Globus pallidus (tissue), 1 donor: ENCODE measurements around the gene KLHL29.

Source experiments
- DNase-seq: peaks from one replicate; pipeline ENCODE4 v3.0.0-alpha.2; 2015; ENCODE audit warnings: low spot score

Gene KLHL29

DNA sequence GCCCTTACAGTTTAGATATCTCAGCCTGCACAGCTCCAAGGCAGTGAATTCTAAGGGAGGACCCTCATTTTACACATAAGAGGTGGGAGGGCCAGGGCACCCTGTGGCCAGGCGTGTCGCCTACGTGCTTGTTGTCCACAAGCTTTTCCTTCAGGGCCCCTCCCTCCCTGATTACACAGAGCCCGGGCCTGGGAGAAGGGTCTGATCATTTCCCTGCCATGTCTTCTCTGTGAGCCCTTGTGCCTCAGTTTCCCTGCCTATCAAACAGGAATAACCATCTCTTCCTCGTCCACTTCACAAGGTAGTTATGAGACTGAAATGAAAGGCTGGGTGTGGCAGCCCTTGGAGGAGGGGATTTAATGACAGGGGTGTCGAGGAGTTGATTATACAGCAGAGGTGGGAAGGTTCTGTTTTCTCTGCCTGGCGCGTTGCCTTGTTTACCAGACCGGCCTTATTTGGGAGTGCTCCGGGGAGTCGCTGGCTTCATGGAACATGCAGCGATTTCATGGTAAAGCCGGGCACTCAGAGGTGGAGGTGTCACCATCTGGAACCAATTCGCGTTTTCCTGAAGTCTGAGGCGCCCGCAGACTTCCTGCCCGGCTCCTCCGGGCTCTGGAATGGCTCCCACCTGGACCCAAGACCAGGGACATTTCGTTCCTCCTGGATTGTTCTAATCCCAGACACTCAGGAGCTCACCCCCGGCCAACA, 208.9 kb downstream of the KLHL29 start:
- DNase-seq: no peak

DNA sequence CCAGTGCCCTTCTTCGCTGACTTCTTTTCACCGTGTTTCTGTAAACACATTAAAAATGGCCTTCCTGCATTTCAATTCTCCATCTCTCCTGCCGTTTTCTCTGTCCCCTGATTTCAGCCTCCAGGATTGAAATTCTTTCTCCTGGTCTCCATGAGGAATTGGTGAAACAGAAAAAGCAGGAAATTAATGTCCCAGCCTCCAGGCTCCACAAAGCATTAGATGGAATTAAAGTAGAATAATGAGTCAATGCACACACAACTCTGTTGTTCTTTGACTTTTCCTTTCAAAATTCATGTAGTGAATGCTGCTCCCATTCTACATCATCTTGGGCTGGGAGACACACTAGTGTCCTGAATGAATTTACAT, 209.5 kb downstream of the KLHL29 start:
- no peak for DNase-seq

DNA sequence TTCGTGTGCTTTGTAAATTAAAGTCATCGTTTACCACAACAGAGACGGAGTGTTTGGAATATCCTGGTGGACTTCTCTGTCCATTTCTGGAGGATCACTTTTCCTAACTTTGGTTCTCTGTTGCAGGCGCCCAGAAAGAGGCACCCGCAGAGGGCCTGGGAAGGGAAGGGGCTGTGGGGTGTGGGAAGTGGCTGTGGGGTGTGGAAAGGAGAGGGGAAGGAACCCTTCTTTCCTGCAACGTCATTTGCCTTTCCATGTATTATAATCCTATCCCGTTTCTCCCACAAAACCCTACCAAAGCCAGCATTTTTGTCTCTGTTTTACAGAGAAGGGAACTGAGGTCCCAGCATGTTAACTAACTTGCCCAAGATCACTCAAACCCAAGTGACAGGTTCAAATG, 210.0 kb downstream of the KLHL29 start:
- no peak for DNase-seq

DNA sequence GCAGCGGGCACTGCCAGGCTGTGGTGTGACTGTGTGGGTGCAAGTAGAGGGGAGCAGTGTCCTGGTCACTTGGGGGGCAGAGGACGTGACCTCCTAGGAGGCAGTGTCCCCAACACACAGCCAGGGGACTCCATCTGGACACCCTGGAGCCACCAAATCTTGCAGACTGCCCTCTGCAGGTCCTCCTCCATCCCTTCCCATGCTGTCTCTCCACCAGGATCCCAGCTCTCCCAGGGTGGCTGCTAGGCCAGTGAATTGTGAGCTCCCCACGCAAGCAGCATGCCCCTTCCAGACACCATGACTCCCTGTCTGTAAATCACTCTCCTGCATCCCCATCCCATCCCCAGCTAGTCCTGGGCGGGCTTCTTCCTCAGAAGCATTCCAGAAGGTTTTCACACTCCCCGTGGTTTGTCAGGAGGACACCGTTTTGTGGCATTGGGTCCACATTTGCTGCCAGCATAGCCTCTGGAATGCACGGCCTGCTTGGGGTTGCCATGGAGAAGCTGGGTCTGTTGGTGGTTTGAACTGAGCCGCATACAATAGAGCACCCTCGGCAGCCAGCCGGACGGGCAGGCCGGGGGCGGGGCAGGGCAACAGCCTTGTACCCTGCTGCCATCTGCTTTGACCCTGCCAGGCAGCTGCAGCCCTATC, 210.7 kb downstream of the KLHL29 start:
- peak; percentile 48 for DNase-seq

DNA sequence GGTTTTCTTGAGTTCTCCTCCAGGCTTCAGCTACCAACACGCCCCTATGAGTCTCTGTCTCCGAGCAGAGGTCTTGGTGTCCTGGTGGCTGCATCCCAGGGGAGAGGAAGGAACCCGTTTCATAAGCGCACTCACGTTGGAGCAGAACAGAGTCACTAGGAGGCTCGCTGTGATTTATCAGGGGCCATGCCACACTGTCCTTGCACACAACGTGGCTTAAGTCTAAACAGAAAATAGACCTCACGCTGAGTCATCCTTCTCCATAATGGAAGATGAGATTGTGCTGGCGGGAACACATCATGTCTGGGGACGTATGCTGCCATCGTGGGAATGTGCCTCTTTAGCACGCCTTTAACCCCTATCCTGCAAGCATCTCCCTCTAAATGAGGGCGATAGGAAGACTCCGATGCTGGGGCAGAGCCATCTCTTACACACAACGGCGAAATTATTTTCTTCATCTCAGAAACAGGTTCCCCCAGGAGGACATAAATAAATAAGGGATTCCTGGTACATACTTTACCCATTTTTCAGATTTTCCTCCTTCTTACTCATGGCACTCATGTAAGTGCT, 211.4 kb downstream of the KLHL29 start:
- no peak for DNase-seq

DNA sequence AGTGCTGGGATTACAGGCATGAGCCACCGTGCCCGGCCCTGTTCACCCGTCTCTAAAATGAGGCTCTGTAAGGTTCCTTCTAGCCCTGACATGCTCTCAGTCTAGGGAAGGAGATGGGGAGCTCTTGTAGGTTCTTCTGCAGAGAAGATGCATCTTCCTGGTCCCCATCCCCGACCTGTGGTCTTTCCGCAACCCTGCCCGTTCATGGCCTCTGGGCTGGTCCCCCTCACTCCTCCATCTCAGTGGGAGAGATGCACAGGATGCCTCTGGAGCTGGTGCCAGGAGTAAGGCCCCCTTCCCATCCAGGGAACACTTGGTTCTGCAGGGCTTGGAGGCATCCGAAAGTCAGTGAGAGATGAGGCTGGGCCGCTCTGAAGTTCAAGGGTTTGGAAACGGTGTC, 212.7 kb downstream of the KLHL29 start:
- DNase-seq: no peak

DNA sequence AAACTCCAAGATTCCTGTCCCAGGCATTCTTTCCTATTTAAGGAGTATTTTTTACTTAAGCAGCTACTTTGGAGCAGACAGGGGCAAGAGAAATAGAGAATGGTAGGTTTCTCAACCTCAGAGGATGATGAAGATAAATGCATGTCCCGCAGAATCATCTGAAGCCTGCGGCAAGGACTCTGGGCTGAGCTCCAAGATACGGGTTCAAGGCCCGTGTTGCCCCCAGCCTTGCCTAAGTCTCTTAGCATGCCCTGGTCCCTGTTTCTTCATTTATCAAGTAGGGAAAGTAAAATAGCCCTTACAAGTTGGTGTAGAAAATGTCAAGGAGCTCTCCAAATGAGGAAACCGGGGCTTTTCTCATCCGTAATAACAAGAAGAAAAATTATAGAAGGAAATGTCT, 214.0 kb downstream of the KLHL29 start:
- no peak for DNase-seq

DNA sequence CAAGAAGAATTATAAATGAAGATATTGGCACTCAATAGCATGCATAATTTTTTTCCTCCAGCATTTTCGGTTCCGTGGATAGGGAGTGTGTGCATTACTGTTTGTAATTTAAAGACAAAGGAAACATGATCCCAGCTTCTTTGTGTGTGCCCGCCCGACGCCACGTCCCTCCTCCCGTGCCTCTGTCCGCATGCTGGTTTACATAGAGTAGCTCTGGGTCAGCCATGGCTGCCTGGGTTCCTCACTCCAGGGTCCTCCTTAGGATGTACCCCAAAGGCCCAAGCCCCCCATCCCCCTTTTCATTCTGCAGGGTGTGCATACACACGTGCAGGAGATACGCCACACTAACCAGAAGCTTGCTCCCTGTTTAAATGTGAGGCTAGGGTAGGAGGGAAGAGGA, 214.7 kb downstream of the KLHL29 start:
- no peak for DNase-seq

DNA sequence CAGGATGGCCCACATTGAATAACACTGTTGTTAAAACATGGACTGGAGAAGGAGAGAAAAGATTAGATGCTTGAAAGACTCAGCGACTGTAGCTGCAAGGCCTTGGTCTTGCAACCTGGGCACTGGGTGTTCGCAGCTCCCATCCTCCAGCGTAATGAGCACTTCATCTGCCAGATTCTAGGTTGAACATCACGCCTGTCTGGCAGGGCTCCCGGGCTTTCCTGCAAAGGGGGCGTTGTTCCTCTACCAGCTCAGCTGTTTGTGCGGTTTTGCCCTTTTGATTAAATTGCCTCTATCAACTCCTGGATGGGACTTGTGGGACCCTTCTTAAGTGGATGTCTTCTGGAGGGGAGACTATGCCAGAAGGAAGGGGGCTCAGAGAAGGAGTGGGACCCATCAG, 215.4 kb downstream of the KLHL29 start:
- no peak for DNase-seq

DNA sequence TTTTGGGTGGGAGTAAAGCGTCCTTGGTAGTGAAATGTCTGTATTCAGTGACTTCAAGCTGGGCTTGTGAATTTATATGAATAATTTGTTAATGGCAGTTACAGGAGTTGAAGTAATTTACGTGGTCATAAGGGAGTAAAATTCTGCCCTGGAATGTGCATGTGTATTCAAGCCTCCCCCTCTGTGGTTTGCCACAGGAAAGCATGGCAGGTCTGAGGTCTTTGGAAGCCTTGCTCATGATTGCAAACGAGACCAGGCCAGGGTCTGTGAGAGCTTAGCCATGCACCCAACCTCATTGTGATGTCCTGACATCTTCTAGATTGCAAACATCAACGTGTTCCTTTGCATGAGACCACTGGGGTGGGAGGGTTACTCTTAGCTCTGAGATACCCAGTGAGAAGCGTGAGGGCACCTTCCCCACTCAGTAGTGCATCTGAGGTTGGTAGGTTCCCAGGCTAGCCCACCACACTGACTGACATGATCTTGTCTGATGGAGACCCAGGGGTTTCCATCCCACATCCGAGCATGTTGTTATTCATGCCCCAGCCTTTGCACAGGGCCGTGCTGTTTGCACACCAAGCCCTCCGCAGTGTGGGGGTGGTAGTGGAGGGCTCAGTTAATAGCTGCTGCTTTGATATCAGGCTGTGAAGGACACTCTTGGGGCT, 216.5 kb downstream of the KLHL29 start:
- DNase-seq: no peak

DNA sequence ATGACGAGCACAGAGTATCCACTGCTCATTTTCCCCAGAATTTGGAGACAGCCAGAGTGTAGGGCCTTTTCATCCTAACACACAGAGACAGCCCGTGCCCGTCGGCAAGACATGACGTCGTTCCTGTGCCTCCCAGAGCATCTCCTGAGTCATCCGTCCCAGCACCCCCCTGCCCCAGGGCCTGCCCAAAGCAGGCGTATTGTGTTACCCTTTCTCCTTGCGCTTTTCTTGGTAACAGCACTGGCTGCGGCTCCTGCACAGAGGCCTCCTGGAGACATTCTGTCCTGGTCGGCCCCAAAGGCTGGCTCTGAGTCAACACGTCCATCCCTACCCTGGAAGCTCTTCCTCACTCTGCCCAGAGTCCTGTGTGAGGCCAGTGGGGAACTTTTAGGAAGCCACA, 217.1 kb downstream of the KLHL29 start:
- DNase-seq: no peak

DNA sequence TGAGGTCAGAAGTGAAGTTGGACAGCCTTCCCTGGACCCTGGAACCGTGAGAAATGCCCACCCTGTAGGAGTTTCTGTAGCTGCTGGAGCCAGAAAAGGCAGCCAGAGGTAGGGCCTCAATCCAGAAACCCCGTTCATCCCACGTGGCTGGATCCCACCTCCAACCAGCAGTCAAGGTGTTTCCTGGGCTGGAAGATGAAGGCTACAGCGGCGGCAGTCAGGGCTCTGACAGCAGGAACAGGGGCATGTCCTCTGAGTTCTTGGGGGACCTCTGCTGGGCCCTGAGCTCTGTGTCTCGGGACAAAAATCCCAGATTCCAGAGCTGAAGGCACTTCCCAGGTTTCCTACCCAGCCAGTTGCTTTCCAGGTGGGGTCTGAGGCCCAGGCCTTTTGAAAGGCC, 218.2 kb downstream of the KLHL29 start:
- no peak for DNase-seq

DNA sequence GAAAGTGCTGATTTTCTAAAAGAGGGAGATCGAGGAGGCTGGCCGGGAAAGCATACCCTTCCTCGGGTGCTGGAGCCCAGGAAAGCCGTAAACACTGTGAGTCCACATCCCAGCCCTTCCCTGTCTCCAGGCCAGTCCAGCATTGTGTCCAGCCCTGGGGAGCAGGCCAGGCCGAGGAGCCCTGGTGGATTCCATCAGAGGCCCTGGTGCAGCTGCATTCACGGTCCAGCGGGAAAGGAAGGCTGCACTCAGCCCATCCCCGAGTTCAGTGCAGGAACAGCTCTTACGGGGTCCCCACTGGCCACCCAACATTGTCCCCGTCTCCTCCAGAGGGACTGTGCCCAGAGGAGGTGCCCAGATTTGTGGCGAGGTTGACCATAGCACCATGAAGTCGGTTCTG, 218.6 kb downstream of the KLHL29 start:
- no peak for DNase-seq

DNA sequence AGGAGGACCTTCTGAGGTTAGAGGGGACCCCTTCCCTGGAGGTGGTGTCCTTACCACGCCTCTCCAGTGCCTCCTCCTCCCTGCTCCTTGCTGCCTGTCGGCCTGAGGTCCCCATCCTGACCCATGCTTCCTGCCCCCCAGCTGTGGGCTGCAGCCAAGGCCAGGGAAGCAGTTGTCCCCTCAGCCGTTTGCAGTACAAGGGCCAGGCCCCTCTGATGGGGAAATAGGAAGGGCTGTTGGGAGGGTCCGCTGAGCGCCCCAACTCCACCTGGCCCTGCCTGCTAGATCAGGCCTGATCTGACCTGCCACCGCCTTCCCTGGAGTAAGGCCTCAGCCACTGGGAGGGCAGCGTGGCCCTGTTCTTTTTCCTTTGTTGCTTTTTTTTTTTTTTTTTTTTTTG, 219.8 kb downstream of the KLHL29 start:
- DNase-seq: no peak

DNA sequence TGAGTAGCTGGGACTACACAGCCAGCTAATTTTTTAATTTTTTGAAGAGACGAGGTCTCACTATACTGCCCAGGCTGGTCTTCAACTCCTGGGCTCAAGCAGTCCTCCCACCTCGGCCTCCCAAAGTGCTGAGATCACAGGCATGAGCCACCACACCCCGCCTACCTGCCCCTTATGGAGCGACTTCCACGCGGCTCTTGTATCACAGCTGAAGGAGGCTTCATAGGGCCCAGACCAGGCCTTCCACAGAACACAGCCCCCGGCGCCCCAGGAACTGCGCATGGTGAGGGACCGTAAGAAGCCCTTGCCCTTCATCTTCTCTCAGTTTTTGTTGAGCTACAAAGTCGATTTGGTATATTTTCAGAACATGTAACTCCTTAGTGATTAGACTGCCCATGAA, 220.3 kb downstream of the KLHL29 start:
- DNase-seq: no peak

DNA sequence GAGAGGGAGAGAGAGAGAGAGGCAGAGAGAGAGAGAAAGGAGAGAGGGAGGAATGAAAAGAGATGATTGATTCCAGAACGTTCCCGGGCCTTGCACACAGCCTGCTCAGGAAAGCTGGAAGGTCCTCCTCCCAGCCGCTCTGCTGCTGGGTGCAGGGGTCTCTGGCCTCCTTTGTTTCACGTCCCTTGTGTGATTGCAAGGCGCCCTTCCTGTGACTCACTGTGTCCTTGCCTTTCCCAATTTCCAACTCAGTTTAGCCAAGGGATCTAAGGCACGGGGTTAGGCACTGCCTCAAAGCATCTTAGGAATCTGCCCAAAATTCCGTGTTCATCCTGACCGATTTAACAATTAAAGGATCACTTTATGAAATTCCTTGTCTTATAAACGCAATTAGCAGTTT, 221.2 kb downstream of the KLHL29 start:
- no peak for DNase-seq

DNA sequence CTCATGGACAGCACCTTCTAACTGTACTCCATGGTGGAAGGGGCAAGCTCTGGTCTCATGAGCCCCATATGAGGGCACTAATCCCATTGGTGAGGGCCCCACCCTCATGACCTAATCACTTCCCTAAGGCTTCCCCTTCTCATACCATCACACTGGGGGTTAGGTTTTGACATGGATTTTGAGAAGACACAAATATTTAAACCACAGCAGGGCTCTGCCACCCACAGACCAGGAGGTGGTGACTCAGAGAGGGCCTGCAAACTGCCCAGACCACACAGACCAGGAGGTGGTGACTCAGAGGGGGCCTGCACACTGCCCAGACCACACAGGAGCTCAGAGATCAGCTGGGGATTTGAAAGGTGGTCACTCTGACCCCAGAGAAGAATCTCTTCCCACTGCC, 222.0 kb downstream of the KLHL29 start:
- no peak for DNase-seq

DNA sequence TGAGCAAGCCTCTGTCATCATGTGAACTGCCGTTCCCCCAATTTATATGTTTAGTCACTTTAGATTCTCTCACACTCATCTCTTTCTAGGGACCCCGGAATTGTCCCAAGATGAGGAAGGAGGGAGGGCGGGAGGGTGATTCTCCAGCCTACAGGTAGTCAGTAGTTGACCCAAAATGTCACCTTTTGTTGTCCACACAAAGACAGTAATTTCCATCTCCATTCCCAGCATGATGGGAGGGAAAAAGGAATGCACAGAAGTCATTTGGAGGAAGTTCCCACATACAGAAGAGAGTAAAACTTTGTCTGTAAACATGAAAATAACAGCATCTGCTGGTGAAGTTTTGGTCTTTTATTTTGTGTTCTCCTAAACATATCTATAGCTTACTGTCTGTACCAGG, 222.9 kb downstream of the KLHL29 start:
- DNase-seq: no peak

DNA sequence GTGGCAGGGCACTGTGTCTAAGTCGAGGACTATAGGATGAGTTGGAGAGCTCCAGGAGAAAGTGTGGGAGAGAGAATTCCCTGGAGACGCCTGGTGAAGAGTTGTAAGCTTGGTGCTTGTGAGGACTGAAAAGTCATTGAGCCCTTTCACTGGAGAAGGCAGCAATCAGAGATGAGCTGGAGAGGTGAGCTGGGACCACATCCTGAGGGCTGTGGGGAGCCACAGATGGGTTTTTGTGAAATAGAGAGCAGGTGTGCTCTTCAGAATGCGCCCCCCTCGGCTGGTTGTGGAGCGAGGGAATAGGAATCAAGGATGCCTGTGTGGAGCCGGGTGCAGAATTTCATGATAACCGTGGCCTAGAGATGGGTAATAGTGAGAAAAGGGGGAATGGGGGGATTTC, 224.3 kb downstream of the KLHL29 start:
- DNase-seq: no peak

DNA sequence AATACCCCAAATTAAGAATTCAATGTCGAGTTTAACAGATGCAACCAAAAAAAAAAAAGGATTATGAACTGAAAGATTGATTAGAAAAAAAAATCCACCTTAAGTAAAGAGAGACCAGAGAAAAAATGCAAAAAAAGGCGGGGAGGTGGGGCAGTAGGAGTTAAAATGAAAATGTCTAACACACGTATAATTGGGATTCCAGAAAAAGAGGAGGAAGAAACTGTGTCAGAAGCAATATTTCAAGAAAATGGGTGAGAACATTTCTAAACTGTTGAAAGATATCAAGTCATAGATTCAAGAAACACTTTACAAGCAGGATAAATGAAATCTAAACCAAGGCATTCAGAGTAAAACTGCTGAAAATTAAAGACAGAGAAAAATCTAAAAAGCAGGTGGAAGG, 226.9 kb downstream of the KLHL29 start:
- no peak for DNase-seq

DNA sequence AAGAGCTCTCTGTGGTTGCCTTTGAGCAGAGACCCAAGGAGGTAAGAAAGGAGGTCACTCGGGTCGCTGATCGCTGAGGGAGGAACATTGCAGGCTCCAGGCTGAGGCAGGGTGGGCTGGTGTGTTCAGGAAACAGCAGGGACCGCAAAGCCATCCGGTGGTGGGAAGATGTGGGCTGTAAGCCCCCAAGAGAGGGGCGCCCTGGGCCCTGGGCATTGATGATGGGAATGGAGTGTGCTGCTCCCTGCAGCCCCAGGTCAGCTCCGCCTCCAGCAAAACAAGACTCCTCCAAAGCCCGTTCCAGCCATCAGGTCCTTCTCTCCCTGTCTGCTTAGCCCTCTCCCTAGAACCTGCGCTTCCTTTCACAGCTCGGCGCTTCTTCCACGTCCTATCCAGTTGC, 229.7 kb downstream of the KLHL29 start:
- no peak for DNase-seq

DNA sequence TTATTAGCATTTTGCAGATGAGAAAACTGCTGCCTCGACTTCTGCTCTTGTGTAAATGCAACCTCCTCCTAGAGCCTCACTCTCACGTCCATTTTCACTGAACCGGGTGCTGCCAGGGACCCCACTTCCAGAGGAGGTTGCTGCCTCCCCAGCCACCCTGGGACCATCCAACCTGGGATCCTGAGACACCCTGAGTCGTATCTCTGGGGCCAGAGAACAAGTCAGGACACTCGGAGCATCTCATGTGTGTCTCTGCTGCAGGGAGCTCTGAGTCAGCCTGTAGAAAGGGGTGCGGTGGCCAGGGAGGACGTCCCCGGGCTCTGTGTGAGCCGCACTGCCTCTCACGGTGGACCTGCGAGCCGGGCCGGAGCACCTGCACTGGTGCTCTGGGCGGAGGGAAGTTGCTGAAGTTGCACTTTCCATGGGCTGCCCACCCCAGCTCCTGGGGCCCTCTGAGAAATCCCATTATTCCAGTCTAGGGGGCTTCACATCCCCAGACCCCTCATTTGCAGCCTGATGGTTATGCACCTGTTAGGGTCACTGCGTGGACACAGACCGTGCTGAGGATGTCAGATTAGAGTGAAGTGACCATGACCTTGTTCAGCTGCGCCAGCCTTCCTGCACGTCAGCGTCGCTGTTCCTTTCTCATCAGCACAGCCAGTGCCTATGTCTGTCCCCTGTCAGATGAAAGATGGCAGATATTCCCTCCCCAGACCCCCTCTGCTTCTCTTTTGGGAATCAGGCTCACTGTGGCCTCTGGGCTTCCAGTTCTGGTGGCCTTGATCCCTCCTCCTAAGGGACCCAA, 230.4 kb downstream of the KLHL29 start:
- DNase-seq: no peak

DNA sequence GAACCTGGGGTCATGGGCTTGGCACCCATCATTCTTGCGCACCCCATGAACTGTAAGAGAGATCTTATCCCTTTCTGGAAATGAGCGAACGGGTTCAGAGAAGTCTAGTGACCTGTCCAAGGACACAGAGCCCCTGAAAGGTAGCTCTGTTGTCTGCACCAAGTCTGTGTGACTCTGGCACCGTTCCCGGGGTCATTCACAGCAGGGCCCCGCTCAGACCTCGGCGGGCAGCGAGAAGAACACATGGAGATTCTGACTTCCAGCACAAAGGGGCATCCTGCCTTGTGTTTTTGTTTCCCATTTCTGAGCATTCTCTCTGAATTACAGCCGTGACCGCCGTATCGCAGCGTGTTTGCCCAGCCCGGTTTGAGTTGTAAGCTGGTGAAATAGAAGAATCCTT, 231.7 kb downstream of the KLHL29 start:
- no peak for DNase-seq
